ENCODE measurements around the gene KCNQ2. TPM values are rescaled to one million over a fixed set of nuclear protein-coding genes. Genes with fewer than 3 reads are reported as not detected.

Gene KCNQ2
- polyA plus RNA-seq, 1 donor, result 3.5 TPM

DNA sequence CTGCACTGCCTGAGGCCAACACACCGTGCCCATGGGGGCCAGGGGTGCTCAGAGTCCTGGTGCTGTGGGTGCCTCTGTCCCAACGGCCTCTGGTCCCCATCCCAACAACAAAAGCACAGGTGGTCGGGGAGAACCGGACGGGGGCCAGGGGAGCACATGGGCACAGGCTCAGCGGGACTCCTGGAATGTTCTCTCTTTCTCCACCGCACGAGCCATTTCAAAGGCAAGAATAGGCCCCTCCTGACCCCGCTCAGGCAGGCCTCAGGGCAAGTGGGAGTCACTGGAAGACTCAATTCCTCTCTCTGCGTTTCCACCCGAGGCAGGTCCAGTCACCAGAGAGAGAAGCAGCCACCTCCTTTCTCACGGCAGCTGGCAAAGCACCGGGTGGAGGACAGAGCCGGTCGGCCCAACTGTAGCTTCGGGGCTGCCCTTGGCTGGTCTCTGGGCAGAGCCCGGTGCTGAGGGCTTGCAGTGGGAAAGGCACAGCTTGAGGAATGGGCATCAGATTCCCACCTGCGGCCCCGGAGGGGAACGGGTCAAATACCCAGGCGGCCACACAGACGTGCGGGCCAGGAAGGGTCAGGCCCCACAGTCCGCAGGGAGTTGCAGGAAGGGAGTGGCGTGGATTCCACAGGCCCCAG is 55.2 kb downstream of the KCNQ2 start:
- no peak for DNase-seq (ENCODE audit: low read depth)

DNA sequence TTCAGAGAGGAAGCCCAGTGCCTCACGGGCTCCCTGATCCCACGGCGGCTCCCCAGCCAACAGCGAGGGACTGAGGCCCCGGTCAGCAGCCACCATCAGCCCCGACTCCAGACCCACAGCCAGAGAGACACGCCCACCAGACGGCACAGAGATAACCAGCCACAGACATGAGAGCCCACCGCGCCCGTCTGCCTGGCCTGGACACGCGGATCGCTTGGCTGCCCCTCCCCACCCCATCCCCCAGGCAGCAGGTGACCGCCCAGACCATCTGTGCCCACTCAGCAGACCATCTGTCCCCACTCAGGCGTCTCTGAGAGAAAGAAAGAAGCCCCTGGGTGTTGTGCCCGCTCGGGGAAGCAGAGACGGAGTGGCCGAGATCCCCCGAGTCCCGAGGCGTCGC is 55.8 kb downstream of the KCNQ2 start:
- no peak for DNase-seq (ENCODE audit: low read depth)

DNA sequence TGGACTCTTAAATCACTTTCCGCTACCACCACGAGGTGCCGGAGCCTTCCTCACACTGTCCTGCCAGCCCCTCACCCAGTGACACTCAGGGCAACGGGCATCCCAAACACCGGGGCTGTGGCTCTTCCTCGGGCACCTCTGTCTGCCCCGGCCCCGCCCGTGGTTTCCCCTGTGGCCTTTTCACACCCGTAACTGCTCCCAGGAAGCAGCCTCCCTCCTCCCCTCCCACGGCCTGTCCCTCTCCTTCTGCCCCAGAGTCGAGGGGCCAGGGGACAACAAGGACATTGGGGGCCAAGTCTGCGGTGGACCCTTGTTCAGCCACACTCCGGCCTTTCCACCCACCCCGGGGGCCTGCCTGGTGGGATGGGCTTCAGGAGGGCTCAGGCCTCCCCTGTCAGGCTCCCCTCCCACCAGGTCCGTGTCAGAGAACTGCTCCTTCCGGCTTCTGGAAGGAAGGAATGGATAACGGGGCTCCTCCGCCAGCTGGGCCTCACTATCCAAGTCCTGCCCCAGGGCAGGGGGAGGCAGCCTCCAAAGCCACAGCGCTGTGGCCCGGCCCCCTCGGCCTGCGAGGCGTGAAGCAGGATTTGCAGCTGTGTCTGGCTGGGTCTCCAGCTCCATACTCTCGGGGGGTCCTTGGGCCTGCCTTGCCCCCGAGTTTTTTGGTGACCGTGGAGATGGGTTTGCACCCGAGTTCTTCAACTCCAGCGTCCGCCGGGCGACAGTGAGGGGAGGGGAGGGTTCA is 56.6 kb downstream of the KCNQ2 start:
- no peak for DNase-seq (ENCODE audit: low read depth)

- DNase-seq (ENCODE audit: low read depth), result no peak
Measured at GRCh38 chr20:63414720-63415430, 57.6 kb downstream of the KCNQ2 start.

GRCh38 chr20:63413963-63414684 is 58.3 kb downstream of the KCNQ2 start:
- DNase-seq (ENCODE audit: low read depth), result no peak

DNA sequence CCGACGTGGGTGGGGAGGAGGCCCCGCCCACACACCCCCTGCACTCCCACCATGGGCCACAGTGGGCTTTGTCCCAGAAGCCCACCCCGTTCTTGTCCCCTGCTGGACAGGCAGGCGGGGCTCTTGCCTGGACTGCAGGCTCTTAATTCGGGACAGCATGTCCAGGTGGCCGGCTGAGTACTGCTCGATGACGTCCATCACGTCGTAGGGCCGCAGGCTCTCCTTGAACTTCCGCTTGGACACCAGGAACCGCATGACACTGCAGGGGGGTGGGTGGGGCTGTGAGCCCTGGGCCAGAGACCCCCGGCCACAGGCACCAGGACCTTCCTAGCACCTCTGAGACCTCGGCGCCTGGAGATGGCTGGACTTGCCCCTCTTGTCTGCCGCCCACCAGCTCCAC is 59.1 kb downstream of the KCNQ2 start:
- DNase-seq (ENCODE audit: low read depth), result no peak

DNA sequence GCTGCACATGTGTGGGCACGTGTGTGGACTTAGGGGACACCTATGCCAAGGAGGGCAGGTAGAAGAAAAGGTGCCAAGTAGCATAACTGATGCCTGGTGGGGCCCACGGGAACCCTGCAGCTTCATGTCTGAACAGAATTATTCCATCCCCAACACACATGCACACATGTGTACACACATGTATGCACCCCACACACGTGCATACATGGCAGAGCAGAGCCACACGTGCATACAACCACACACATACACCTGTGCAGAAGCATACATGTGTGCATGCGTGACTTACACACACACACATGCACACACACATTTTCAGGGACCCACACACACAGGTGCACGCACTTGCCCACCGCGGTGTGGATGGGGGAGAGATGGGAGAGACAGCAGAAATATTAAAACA is 59.6 kb downstream of the KCNQ2 start:
- no peak for DNase-seq (ENCODE audit: low read depth)

DNA sequence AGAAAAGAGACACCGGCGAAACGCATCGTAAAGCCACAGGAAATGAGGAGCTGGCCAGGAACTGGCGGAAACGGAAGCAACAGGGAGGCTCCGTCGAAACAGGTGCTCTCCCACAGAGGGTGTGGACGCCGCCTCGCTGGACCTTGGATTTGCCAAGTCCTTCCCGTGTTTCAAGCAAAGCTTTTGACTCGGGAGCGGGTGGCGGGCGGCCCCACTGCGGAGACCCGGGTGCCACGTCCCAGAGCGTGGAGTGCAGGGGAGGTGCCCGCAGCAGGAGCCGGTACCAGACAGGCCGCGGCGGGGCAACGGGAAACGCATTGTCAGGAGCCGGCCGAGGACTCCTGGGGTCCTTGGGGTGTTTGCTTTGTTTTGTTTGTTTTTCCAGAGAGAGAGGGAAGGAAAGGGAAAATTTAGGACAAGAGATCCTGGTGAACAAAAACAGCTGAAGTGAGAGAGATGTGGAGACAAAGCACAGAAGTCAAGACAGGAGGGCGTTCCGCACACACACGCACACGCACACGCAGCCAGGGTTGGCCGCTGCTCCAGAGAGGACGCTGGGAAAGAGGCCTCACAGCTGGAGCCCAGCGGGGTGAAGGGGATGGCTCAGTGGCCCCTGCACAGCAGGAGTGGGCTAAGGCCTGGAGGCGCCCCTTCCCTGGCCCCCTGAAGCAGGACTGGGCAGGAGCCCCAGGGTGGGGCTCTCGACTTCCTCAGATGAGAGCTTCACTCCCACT is 60.4 kb downstream of the KCNQ2 start:
- no peak for DNase-seq (ENCODE audit: low read depth)

DNA sequence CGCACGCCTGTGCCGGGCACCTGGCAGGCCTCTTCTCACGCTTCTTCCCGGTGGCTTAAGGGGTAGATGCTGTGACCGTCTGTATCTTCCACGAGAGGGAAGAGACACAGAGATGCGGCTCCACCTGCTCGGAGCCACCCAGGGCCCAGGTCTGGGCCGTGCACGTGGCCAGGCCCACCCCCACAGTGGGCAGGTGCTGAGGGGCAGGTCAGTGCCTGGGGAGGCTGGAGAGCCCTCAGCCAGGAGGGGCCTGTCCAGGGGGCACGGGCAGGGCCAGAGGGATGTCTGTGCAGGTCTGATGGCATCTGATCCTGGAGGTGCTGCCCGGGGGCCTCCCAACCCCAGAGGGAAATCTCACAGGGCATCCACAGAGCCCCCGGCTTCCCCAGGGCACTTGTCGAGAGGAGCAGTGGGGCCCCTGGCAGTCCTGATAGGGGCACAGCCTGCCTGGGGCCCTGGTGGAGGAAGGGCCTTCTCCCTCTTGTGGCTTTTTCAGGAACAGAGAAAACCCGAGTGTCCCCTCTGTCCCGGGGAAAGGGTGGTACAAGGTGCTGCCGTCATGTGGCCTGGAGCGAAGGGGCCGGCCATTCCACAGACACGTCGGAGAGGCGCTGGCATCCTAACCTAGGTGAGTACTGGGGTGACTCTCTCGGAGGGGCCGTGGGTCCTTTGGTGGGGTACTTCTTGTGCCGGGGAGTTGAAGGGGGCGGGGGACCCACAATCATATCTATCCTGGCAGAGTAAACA is 61.1 kb downstream of the KCNQ2 start:
- DNase-seq (ENCODE audit: low read depth), result no peak

DNA sequence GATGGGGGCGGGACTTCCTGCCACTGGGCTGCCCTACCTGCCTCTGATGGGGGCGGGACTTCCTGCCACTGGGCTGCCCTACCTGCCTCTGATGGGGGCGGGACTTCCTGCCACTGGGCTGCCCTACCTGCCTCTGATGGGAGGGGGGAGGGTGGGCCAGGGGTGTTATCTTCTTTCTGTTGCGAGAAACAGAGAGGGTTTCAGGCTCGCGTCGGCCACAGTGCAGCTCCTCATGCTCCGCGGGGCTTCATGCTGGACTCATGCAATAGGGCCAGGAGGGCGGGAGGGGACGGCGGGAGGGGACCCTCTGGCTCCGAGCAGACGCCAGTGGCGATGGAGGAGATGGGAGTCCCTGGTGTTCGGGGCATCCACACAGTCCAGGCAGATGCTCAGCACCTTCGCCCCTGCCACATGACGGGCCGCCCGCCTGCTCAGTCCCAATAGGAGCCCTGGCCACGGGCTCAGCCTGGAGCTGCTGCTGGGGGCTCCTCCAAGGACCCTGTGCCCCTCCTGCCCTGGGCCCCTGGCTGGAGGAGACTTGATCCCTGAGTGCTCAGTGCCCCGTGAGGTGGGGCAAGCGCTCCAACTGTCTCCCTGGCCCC is 62.5 kb downstream of the KCNQ2 start:
- DNase-seq (ENCODE audit: low read depth), result no peak

DNA sequence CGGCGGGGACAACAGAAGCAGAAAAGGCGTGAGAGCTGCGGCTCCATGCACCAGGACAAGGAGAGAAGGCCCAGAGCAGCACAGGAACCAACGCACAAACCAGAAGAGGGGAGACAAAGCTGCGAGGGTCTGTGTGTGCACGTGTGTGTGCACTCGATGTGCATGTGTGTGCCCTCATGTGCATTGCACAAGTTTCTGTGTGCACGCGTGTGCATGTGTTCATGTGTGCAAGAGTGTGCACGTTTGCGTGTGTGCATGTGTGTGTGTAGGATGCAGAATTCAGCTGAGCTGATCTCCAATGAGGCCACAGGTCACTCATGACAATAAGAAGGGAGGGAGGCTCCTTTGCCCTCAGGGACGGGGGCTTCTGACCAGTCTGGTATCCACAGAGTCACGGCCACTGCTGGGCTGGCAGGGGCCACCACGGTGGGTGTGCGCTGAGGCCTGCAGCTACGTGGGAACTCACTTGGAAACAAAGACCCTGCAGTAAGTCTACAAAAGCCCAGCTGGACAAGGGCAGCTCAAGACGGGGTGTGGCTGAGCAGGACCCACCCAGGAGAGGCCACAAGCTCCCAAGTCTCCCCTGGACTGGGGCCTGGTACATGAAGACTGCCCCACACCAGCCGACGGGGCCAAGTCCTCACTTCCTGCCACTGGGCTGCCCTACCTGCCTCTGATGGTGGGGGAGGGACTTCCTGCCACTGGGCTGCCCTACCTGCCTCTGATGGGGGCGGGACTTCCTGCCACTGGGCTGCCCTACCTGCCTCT is 63.2 kb downstream of the KCNQ2 start:
- no peak for DNase-seq (ENCODE audit: low read depth)

GRCh38 chr20:63408684-63409046 is 63.8 kb downstream of the KCNQ2 start:
- DNase-seq (ENCODE audit: low read depth), result no peak

DNA sequence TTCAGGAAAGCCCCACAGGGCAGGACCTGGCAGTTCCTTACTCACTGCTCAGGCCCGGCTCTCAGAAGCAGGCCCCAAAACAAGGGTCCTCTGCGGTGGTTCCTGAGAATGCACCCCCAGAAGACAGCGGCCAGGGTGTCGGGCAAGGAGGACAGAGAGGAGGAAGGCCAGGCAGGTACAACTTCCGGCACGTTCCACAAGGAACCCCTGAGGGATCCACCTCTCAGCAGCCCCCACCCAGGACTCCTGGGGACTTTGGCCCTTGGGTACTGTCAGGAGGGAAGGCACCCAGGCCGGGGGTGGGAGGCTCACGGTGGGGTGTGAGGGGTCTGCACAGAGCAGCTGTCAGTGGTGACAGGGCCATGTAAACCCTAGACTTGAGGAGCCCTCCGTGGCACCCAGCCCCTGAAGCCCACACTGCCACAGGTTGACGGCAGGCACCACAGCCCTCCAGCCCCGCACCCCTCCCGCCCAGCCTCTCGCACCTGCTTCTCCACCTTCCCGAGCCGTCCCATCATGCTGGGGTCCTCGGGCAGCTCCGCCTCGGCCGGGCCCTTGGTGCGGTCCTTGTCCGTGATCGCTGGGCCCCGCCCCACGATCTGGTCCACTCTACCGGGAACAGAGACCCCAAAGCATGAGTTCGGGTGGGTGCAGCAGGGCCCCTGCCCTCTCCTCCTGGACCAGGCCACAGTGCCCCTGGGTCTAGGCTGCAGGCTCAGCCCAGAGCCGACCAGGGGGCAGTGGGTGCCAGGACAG is 64.3 kb downstream of the KCNQ2 start:
- no peak for DNase-seq (ENCODE audit: low read depth)

- no peak for DNase-seq (ENCODE audit: low read depth)
Measured at GRCh38 chr20:63406617-63407245, 65.7 kb downstream of the KCNQ2 start.

- DNase-seq (ENCODE audit: low read depth), result no peak
Measured at GRCh38 chr20:63406011-63406410, 66.4 kb downstream of the KCNQ2 start.

- DNase-seq (ENCODE audit: low read depth), result no peak
Measured at GRCh38 chr20:63405102-63405730, 67.2 kb downstream of the KCNQ2 start.

GRCh38 chr20:63404129-63405085 is 68.0 kb downstream of the KCNQ2 start:
- DNase-seq (ENCODE audit: low read depth), result no peak

All from forelimb muscle (tissue), 1 donor.